Epithelial cell of umbilical artery (primary cell): ENCODE measurements around the gene HIP1R. TPM values are rescaled to one million over a fixed set of nuclear protein-coding genes. Genes with fewer than 3 reads are reported as not detected.

Experiments used
- total RNA-seq: library from RNA; depleted of rRNA; stranded (reverse); fragments of >200 nt; gene quantifications from 2 replicates; pipeline ENCODE4 v1.2.3, GENCODE V29; 2014

HIP1R gene, protein sequence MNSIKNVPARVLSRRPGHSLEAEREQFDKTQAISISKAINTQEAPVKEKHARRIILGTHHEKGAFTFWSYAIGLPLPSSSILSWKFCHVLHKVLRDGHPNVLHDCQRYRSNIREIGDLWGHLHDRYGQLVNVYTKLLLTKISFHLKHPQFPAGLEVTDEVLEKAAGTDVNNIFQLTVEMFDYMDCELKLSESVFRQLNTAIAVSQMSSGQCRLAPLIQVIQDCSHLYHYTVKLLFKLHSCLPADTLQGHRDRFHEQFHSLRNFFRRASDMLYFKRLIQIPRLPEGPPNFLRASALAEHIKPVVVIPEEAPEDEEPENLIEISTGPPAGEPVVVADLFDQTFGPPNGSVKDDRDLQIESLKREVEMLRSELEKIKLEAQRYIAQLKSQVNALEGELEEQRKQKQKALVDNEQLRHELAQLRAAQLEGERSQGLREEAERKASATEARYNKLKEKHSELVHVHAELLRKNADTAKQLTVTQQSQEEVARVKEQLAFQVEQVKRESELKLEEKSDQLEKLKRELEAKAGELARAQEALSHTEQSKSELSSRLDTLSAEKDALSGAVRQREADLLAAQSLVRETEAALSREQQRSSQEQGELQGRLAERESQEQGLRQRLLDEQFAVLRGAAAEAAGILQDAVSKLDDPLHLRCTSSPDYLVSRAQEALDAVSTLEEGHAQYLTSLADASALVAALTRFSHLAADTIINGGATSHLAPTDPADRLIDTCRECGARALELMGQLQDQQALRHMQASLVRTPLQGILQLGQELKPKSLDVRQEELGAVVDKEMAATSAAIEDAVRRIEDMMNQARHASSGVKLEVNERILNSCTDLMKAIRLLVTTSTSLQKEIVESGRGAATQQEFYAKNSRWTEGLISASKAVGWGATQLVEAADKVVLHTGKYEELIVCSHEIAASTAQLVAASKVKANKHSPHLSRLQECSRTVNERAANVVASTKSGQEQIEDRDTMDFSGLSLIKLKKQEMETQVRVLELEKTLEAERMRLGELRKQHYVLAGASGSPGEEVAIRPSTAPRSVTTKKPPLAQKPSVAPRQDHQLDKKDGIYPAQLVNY
- total RNA-seq = 121 and 122 TPM in 2 replicates

GRCh38 chr12:122834921-122835749 is at the start of gene HIP1R:
HIP1R (plus strand) TSS chr12:122835457; CDS start chr12:122835551, 94 bp downstream.

GRCh38 chr12:122895704-122896636 is 60.7 kb downstream of the HIP1R start, which contains the start of gene VPS37B:
VPS37B (minus strand) TSS chr12:122896124; CDS start chr12:122896062, 62 bp downstream.

Other genes with a start within 250 kb of the HIP1R start
- gene HCAR2, start 132.1 kb upstream of the HIP1R start, total RNA-seq = not detected in 2 replicates
- gene HCAR3, start 118.6 kb upstream of the HIP1R start, total RNA-seq = not detected in 2 replicates
- gene HCAR1, start 104.6 kb upstream of the HIP1R start, total RNA-seq = not detected in 2 replicates
- gene DENR, start 82.6 kb upstream of the HIP1R start, total RNA-seq = 35.1 and 45.4 TPM in 2 replicates
- 0.30 and 0.65 TPM in 2 replicates for gene CCDC62, start 60.9 kb upstream of the HIP1R start, total RNA-seq
- 14.3 and 17.9 TPM in 2 replicates for gene VPS37B, start 60.7 kb downstream of the HIP1R start, total RNA-seq
- 4.4 and 7.5 TPM in 2 replicates for gene ABCB9, start 131.0 kb downstream of the HIP1R start, total RNA-seq
- 8.8 and 11.4 TPM in 2 replicates for gene OGFOD2, start 139.8 kb downstream of the HIP1R start, total RNA-seq
- gene ARL6IP4, start 145.2 kb downstream of the HIP1R start, total RNA-seq = 227 and 297 TPM in 2 replicates